HL-60/S4 (cell line): ENCODE measurements around the gene TNFAIP6.
"Not testable (repeated sequence)": the region's sequence is repeated elsewhere in the genome, so short reads cannot be mapped to it uniquely, and the experiment has no call there.

Source experiments
- in situ Hi-C: fragments of 300-500 bp; cut with MboI; formaldehyde crosslinking; loops from 2 replicates; pipeline ENCODE4 v1.14.3; 2022; ENCODE audit warnings: low sequenced_read_pairs

The TNFAIP6 gene

GRCh38 chr2:151357359-151357758 lies at the start of gene TNFAIP6:
TSS of gene TNFAIP6 (plus strand) at chr2:151357592. CDS start at chr2:151357667, 75 bp downstream.
- in situ Hi-C loops = no loop called here

GRCh38 chr2:151310313-151310712 lies 47.1 kb upstream of the TNFAIP6 start:
- in situ Hi-C loops = not testable (repeated sequence)

GRCh38 chr2:151312440-151312839 lies 45.0 kb upstream of the TNFAIP6 start:
- in situ Hi-C loops = not testable (repeated sequence)

- in situ Hi-C loops = no loop called here
Measured at GRCh38 chr2:151315381-151315903, 42.0 kb upstream of the TNFAIP6 start.

GRCh38 chr2:151325581-151326095 lies 31.8 kb upstream of the TNFAIP6 start:
- in situ Hi-C loops = no loop called here

GRCh38 chr2:151326554-151326953 lies 30.8 kb upstream of the TNFAIP6 start:
- in situ Hi-C loops = no loop called here

- in situ Hi-C loops = no loop called here
Measured at GRCh38 chr2:151329998-151330397, 27.4 kb upstream of the TNFAIP6 start.

- in situ Hi-C loops = no loop called here
Measured at GRCh38 chr2:151333083-151333482, 24.3 kb upstream of the TNFAIP6 start.

- in situ Hi-C loops = no loop called here
Measured at GRCh38 chr2:151334082-151334815, 23.1 kb upstream of the TNFAIP6 start.

- in situ Hi-C loops = no loop called here
Measured at GRCh38 chr2:151336863-151337371, 20.5 kb upstream of the TNFAIP6 start.

GRCh38 chr2:151337643-151338042 lies 19.7 kb upstream of the TNFAIP6 start:
- in situ Hi-C loops = no loop called here

GRCh38 chr2:151338115-151338514 lies 19.3 kb upstream of the TNFAIP6 start:
- in situ Hi-C loops = no loop called here

- in situ Hi-C loops = no loop called here
Measured at GRCh38 chr2:151343073-151343472, 14.3 kb upstream of the TNFAIP6 start.

GRCh38 chr2:151344191-151344590 lies 13.2 kb upstream of the TNFAIP6 start:
- in situ Hi-C loops = not testable (repeated sequence)

- in situ Hi-C loops = no loop called here
Measured at GRCh38 chr2:151344906-151345305, 12.5 kb upstream of the TNFAIP6 start.

GRCh38 chr2:151347294-151347693 lies 10.1 kb upstream of the TNFAIP6 start:
- in situ Hi-C loops = no loop called here

- in situ Hi-C loops = no loop called here
Measured at GRCh38 chr2:151347906-151348305, 9.5 kb upstream of the TNFAIP6 start.

GRCh38 chr2:151350579-151351195 lies 6.7 kb upstream of the TNFAIP6 start:
- in situ Hi-C loops = no loop called here

- in situ Hi-C loops = no loop called here
Measured at GRCh38 chr2:151353995-151354394, 3.4 kb upstream of the TNFAIP6 start.

GRCh38 chr2:151354807-151355206 lies 2.6 kb upstream of the TNFAIP6 start:
- in situ Hi-C loops = no loop called here

GRCh38 chr2:151358166-151358970 lies 976 bp downstream of the TNFAIP6 start:
- in situ Hi-C loops = no loop called here
